HepG2 (cell line): Measurements from ENCODE around the gene BCLAF1. TPM values are rescaled to one million over a fixed set of nuclear protein-coding genes. Genes with fewer than 3 reads are reported as not detected.

Experiments used
- AGO2 ChIP-seq: fragments of 200-400 bp; formaldehyde crosslinking; optimal IDR thresholded peaks from 2 replicates; pipeline ENCODE3; 2017; ENCODE audit warnings: mild to moderate bottlenecking, low read depth, low read length, moderate library complexity
- ETV6 ChIP-seq: sonication (generic); formaldehyde crosslinking; conservative IDR thresholded peaks from 2 replicates; pipeline ENCODE4 v1.4.0; 2020; ENCODE audit warnings: missing genetic modification reagents
- HNRNPUL1 ChIP-seq: fragments of 200-400 bp; formaldehyde crosslinking; IDR thresholded peaks from 2 replicates; pipeline ENCODE4 v1.6.1; 2017; ENCODE audit warnings: low read depth, mild to moderate bottlenecking, low read length, moderate library complexity
- KDM6A ChIP-seq: IDR thresholded peaks from 2 replicates; pipeline ENCODE4 v1.6.1; 2016; ENCODE audit warnings: low read depth
- MED13 ChIP-seq: sonication (generic); formaldehyde crosslinking; IDR thresholded peaks from 2 replicates; pipeline ENCODE4 v1.5.0; 2020; ENCODE audit warnings: missing genetic modification reagents
- RBM22 ChIP-seq: fragments of 200-400 bp; formaldehyde crosslinking; optimal IDR thresholded peaks from 2 replicates; pipeline ENCODE3; 2017; ENCODE audit warnings: mild to moderate bottlenecking, low read length, moderate library complexity
- SIN3A ChIP-seq: IDR thresholded peaks from 2 replicates; pipeline ENCODE4 v1.6.1; 2011; ENCODE audit warnings: low read depth, mild to moderate bottlenecking, control low read depth, low read length, borderline replicate concordance
- TCF7 ChIP-seq: sonication (generic); IDR thresholded peaks from 2 replicates; pipeline ENCODE4 v1.6.1; 2016; ENCODE audit warnings: antibody characterized with exemption, low read depth
- ZNF562 ChIP-seq: sonication (generic); formaldehyde crosslinking; IDR thresholded peaks from 2 replicates; pipeline ENCODE4 v1.8.0; 2022; ENCODE audit warnings: missing genetic modification reagents, borderline replicate concordance
- ZSCAN21 ChIP-seq: sonication (generic); formaldehyde crosslinking; IDR thresholded peaks from 2 replicates; pipeline ENCODE4 v1.8.0; 2022; ENCODE audit warnings: mild to moderate bottlenecking, missing genetic modification reagents, moderate library complexity, borderline replicate concordance
- polyA plus RNA-seq, 8 experiments: library from polyadenylated mRNA; depleted of rRNA in 3 of 8; stranded (reverse) in 7 of 8; unstranded in 1 of 8; fragments of >200 nt; fragmentation: Illumina TruSeq in 4 of 8; extraction: Trizol in 4 of 8; gene quantifications; 2 replicates each; pipeline versions ENCODE4 v1.2.1 to v1.2.3, GENCODE V29; 2011 to 2016; ENCODE audit warnings: low read depth in 4 of 8, missing spikeins in 1 of 8, mixed read lengths in 1 of 8; ENCODE audit not compliant: insufficient read depth in 1 of 8
- total RNA-seq, 5 experiments: library from RNA; depleted of rRNA; stranded (reverse); fragments of >200 nt; fragmentation: Illumina TruSeq; extraction: Trizol; gene quantifications; 2 replicates each; pipeline ENCODE4 v1.2.3, GENCODE V29; 2016; ENCODE audit warnings: low read depth in 1 of 5
- TF ChIP-seq, protein P1 (sequence below): IDR thresholded peaks from 2 replicates; pipeline ENCODE4 v1.6.1; 2012; ENCODE audit warnings: low read depth, low read length, improper control_type of control experiment
- TF ChIP-seq, protein P2 (sequence below): sonication (generic); formaldehyde crosslinking; IDR thresholded peaks from 2 replicates; pipeline ENCODE4 v1.4.0; 2020; ENCODE audit warnings: missing genetic modification reagents
- TF ChIP-seq, protein P3 (sequence below): sonication (generic); formaldehyde crosslinking; IDR thresholded peaks from 2 replicates; pipeline ENCODE4 v1.5.0; 2020; ENCODE audit warnings: mild to moderate bottlenecking, missing genetic modification reagents
- TF ChIP-seq, protein P4 (sequence below): IDR thresholded peaks from 2 replicates; pipeline ENCODE4 v1.6.1; 2016; ENCODE audit warnings: low read depth, borderline replicate concordance
- TF ChIP-seq, protein P5 (sequence below): sonication (generic); formaldehyde crosslinking; IDR thresholded peaks from 2 replicates; pipeline ENCODE4 v1.5.0; 2020; ENCODE audit warnings: mild to moderate bottlenecking, low read depth, missing genetic modification reagents, borderline replicate concordance
- TF ChIP-seq, protein P6 (sequence below): sonication (generic); formaldehyde crosslinking; conservative IDR thresholded peaks from 2 replicates; pipeline ENCODE4 v1.5.0; 2020; ENCODE audit warnings: missing genetic modification reagents
- TF ChIP-seq, protein P7 (sequence below): sonication (generic); formaldehyde crosslinking; IDR thresholded peaks from 2 replicates; pipeline ENCODE4 v1.5.0; 2020; ENCODE audit warnings: missing genetic modification reagents

The BCLAF1 gene
- total and polyA plus RNA-seq, 2 of the 13 experiments (the other 11 are each of a cell fraction or from before 2014, with no cell fraction given): 55.3 to 292 TPM

DNA sequence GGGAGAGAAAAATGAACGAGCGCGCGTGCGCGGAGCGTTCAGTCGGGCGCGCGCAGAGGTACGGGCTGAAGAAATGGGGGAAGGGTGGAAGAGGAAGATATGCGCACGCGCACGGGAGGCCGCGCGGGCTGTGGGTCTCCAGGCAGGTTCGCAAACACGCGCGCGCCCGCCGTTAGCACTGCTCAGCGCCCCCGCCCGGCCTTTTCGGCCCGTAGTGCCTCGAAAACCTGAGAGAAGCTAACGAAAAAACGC lies 393 bp downstream of the BCLAF1 start (continued):
- TF ChIP-seq, protein P1, sequence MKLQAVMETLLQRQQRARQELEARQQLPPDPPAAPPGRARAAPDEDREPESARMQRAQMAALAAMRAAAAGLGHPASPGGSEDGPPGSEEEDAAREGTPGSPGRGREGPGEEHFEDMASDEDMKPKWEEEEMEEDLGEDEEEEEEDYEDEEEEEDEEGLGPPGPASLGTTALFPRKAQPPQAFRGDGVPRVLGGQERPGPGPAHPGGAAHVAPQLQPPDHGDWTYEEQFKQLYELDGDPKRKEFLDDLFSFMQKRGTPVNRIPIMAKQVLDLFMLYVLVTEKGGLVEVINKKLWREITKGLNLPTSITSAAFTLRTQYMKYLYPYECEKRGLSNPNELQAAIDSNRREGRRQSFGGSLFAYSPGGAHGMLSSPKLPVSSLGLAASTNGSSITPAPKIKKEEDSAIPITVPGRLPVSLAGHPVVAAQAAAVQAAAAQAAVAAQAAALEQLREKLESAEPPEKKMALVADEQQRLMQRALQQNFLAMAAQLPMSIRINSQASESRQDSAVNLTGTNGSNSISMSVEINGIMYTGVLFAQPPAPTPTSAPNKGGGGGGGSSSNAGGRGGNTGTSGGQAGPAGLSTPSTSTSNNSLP: no peak
- TF ChIP-seq, protein P2, sequence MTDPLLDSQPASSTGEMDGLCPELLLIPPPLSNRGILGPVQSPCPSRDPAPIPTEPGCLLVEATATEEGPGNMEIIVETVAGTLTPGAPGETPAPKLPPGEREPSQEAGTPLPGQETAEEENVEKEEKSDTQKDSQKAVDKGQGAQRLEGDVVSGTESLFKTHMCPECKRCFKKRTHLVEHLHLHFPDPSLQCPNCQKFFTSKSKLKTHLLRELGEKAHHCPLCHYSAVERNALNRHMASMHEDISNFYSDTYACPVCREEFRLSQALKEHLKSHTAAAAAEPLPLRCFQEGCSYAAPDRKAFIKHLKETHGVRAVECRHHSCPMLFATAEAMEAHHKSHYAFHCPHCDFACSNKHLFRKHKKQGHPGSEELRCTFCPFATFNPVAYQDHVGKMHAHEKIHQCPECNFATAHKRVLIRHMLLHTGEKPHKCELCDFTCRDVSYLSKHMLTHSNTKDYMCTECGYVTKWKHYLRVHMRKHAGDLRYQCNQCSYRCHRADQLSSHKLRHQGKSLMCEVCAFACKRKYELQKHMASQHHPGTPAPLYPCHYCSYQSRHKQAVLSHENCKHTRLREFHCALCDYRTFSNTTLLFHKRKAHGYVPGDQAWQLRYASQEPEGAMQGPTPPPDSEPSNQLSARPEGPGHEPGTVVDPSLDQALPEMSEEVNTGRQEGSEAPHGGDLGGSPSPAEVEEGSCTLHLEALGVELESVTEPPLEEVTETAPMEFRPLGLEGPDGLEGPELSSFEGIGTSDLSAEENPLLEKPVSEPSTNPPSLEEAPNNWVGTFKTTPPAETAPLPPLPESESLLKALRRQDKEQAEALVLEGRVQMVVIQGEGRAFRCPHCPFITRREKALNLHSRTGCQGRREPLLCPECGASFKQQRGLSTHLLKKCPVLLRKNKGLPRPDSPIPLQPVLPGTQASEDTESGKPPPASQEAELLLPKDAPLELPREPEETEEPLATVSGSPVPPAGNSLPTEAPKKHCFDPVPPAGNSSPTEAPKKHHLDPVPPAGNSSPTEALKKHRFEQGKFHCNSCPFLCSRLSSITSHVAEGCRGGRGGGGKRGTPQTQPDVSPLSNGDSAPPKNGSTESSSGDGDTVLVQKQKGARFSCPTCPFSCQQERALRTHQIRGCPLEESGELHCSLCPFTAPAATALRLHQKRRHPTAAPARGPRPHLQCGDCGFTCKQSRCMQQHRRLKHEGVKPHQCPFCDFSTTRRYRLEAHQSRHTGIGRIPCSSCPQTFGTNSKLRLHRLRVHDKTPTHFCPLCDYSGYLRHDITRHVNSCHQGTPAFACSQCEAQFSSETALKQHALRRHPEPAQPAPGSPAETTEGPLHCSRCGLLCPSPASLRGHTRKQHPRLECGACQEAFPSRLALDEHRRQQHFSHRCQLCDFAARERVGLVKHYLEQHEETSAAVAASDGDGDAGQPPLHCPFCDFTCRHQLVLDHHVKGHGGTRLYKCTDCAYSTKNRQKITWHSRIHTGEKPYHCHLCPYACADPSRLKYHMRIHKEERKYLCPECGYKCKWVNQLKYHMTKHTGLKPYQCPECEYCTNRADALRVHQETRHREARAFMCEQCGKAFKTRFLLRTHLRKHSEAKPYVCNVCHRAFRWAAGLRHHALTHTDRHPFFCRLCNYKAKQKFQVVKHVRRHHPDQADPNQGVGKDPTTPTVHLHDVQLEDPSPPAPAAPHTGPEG (CRISPR knock-in tag): 0 out of 2 replicates have a peak, but pooled peaks have one; percentile 13
- TF ChIP-seq, protein P3, sequence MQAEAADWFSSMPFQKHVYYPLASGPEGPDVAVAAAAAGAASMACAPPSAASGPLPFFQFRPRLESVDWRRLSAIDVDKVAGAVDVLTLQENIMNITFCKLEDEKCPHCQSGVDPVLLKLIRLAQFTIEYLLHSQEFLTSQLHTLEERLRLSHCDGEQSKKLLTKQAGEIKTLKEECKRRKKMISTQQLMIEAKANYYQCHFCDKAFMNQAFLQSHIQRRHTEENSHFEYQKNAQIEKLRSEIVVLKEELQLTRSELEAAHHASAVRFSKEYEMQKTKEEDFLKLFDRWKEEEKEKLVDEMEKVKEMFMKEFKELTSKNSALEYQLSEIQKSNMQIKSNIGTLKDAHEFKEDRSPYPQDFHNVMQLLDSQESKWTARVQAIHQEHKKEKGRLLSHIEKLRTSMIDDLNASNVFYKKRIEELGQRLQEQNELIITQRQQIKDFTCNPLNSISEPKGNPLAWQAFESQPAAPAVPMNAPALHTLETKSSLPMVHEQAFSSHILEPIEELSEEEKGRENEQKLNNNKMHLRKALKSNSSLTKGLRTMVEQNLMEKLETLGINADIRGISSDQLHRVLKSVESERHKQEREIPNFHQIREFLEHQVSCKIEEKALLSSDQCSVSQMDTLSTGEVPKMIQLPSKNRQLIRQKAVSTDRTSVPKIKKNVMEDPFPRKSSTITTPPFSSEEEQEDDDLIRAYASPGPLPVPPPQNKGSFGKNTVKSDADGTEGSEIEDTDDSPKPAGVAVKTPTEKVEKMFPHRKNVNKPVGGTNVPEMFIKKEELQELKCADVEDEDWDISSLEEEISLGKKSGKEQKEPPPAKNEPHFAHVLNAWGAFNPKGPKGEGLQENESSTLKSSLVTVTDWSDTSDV (CRISPR knock-in tag): no peak
- no peak for TF ChIP-seq SIN3A
- TF ChIP-seq, protein P4, sequence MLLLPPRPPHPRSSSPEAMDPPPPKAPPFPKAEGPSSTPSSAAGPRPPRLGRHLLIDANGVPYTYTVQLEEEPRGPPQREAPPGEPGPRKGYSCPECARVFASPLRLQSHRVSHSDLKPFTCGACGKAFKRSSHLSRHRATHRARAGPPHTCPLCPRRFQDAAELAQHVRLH (CRISPR knock-in tag): no peak
- TF ChIP-seq, protein P5, sequence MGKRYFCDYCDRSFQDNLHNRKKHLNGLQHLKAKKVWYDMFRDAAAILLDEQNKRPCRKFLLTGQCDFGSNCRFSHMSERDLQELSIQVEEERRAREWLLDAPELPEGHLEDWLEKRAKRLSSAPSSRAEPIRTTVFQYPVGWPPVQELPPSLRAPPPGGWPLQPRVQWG (CRISPR knock-in tag): no peak
- TF ChIP-seq TCF7: no peak
- TF ChIP-seq ETV6 (CRISPR knock-in tag): no peak
- TF ChIP-seq AGO2: peak; percentile 95
- no peak for TF ChIP-seq MED13 (CRISPR knock-in tag)
- peak; percentile 6; the same call in 1 of the 2 replicates for TF ChIP-seq ZSCAN21 (CRISPR knock-in tag)
- TF ChIP-seq, protein P6, sequence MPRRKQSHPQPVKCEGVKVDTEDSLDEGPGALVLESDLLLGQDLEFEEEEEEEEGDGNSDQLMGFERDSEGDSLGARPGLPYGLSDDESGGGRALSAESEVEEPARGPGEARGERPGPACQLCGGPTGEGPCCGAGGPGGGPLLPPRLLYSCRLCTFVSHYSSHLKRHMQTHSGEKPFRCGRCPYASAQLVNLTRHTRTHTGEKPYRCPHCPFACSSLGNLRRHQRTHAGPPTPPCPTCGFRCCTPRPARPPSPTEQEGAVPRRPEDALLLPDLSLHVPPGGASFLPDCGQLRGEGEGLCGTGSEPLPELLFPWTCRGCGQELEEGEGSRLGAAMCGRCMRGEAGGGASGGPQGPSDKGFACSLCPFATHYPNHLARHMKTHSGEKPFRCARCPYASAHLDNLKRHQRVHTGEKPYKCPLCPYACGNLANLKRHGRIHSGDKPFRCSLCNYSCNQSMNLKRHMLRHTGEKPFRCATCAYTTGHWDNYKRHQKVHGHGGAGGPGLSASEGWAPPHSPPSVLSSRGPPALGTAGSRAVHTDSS (CRISPR knock-in tag): no peak
- TF ChIP-seq HNRNPUL1: no peak
- TF ChIP-seq, protein P7, sequence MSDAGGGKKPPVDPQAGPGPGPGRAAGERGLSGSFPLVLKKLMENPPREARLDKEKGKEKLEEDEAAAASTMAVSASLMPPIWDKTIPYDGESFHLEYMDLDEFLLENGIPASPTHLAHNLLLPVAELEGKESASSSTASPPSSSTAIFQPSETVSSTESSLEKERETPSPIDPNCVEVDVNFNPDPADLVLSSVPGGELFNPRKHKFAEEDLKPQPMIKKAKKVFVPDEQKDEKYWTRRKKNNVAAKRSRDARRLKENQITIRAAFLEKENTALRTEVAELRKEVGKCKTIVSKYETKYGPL: 0 out of 2 replicates have a peak, but pooled peaks have one; percentile 42
- no peak for TF ChIP-seq KDM6A (CRISPR knock-in tag)
- no peak for TF ChIP-seq ZNF562 (CRISPR knock-in tag)
- peak; percentile 5 for TF ChIP-seq RBM22
